GM23338 (cell line): Measurements from ENCODE around the gene GRIN3A. TPM values are rescaled to one million over a fixed set of nuclear protein-coding genes. Genes with fewer than 3 reads are reported as not detected.
A peak's percentile ranks its signal among the peaks of the same experiment; 100 is the strongest.

Experiments used
- ATAC-seq: fragments of 200-7000 bp; cut with Tn5 transposase; 3 replicates; pipeline ENCODE4 v1.9.1; 2020
- DNase-seq: peaks from one replicate; pipeline ENCODE4 v3.0.0-alpha.2; 2015; ENCODE audit warnings: low spot score
- H2AFZ ChIP-seq: fragments of 200-600 bp; sonication (generic); 2 replicates; pipeline ENCODE4 v1.8.0; 2016; ENCODE audit warnings: antibody characterized with exemption, mild to moderate bottlenecking, moderate library complexity
- H3F3A ChIP-seq: fragments of 200-600 bp; sonication (generic); replicated peaks from 2 replicates; pipeline ENCODE4 v1.8.0; 2017; ENCODE audit warnings: antibody characterized with exemption, mixed run types, low read depth
- H3K27ac ChIP-seq: fragments of 200-600 bp; sonication (generic); 2 replicates; pipeline ENCODE4 v1.6.1; 2016; ENCODE audit warnings: low read depth
- H3K27me3 ChIP-seq: fragments of 200-600 bp; sonication (generic); 2 replicates; pipeline ENCODE4 v1.8.0; 2016; ENCODE audit warnings: mild to moderate bottlenecking, mixed run types, moderate library complexity; ENCODE audit not compliant: insufficient read depth
- H3K36me3 ChIP-seq: fragments of 200-600 bp; sonication (generic); 2 replicates; pipeline ENCODE4 v1.8.0; 2016; ENCODE audit warnings: mild to moderate bottlenecking; ENCODE audit not compliant: insufficient read depth
- H3K4me1 ChIP-seq: fragments of 200-600 bp; sonication (generic); 2 replicates; pipeline ENCODE4 v1.8.0; 2016; ENCODE audit warnings: mild to moderate bottlenecking, moderate library complexity; ENCODE audit not compliant: insufficient read depth
- H3K4me2 ChIP-seq: fragments of 200-600 bp; sonication (generic); 2 replicates; pipeline ENCODE4 v1.7.1; 2017; ENCODE audit warnings: mixed run types
- H3K4me3 ChIP-seq: fragments of 200-600 bp; sonication (generic); 2 replicates; pipeline ENCODE4 v1.6.1; 2016; ENCODE audit warnings: mixed run types
- H3K79me2 ChIP-seq: fragments of 200-600 bp; sonication (generic); replicated peaks from 2 replicates; pipeline ENCODE4 v1.8.0; 2017; ENCODE audit warnings: mild to moderate bottlenecking; ENCODE audit not compliant: insufficient read depth
- H3K9me2 ChIP-seq: fragments of 200-600 bp; sonication (generic); 2 replicates; pipeline ENCODE4 v1.8.0; 2017; ENCODE audit not compliant: insufficient read depth
- H4K20me1 ChIP-seq: fragments of 200-600 bp; sonication (generic); replicated peaks from 2 replicates; pipeline ENCODE4 v1.8.0; 2017; ENCODE audit warnings: mild to moderate bottlenecking; ENCODE audit not compliant: insufficient read depth
- H3K27ac Mint-ChIP-seq: 2 replicates; pipeline ENCODE4 v1.8.0; 2020; ENCODE audit warnings: inconsistent platforms, mild to moderate bottlenecking, moderate library complexity, mixed read lengths
- H3K27me3 Mint-ChIP-seq: 3 replicates; pipeline ENCODE4 v1.8.0; 2022; ENCODE audit warnings: low read depth, mild to moderate bottlenecking, moderate library complexity, mixed read lengths, inconsistent platforms; ENCODE audit not compliant: insufficient read depth, poor library complexity
- H3K36me3 Mint-ChIP-seq: 3 replicates; pipeline ENCODE4 v1.8.0; 2021; ENCODE audit warnings: low read depth, mild to moderate bottlenecking, inconsistent platforms, moderate library complexity, mixed read lengths
- H3K4me1 Mint-ChIP-seq: 3 replicates; pipeline ENCODE4 v1.8.0; 2020; ENCODE audit warnings: mild to moderate bottlenecking, inconsistent platforms, mixed read lengths
- H3K4me3 Mint-ChIP-seq: 3 replicates; pipeline ENCODE4 v1.8.0; 2021; ENCODE audit warnings: moderate library complexity, mild to moderate bottlenecking, inconsistent platforms, mixed read lengths
- H3K9me3 Mint-ChIP-seq: 3 replicates; pipeline ENCODE4 v1.8.0; 2020; ENCODE audit warnings: moderate library complexity, mild to moderate bottlenecking, inconsistent platforms, mixed read lengths
- EZH2 ChIP-seq: fragments of 200-600 bp; sonication (generic); IDR thresholded peaks from one replicate; pipeline ENCODE4 v1.8.0; 2017; ENCODE audit warnings: antibody characterized with exemption, mild to moderate bottlenecking, low read depth; ENCODE audit not compliant: unreplicated experiment
- EZH2phosphoT487 ChIP-seq: fragments of 200-600 bp; sonication (generic); IDR thresholded peaks from one replicate; pipeline ENCODE4 v1.8.1; 2018; ENCODE audit warnings: antibody characterized with exemption; ENCODE audit not compliant: unreplicated experiment
- NANOG ChIP-seq: IDR thresholded peaks from 2 replicates; pipeline ENCODE4 v1.6.1; 2016; ENCODE audit warnings: antibody characterized with exemption, borderline replicate concordance
- REST ChIP-seq: IDR thresholded peaks from one replicate; pipeline ENCODE4 v1.6.1; 2018; ENCODE audit warnings: antibody characterized with exemption; ENCODE audit not compliant: unreplicated experiment
- ZNF331 ChIP-seq: fragments of 250-450 bp; sonication (Bioruptor Pico); IDR thresholded peaks from 2 replicates; pipeline ENCODE4 v1.5.0; 2020; ENCODE audit warnings: low read depth, mild to moderate bottlenecking, moderate library complexity
- ZNF462 ChIP-seq: fragments of 250-450 bp; sonication (Bioruptor Pico); IDR thresholded peaks from 2 replicates; pipeline ENCODE4 v1.5.0; 2020; ENCODE audit warnings: mild to moderate bottlenecking, moderate library complexity
- polyA plus RNA-seq: library from polyadenylated mRNA; unstranded; fragments of >200 nt; fragmentation: Nextera tagmentation; extraction: Ambion mirVana; gene quantifications from 2 replicates; pipeline ENCODE4 v1.2.1, GENCODE V29; 2016
- total RNA-seq: library from RNA; depleted of rRNA; stranded (reverse); fragments of >200 nt; shearing (Covaris generic); gene quantifications from 2 replicates; pipeline ENCODE4 v1.2.3, GENCODE V29; 2014

GRIN3A gene
- total and polyA plus RNA-seq, 2 experiments from 2014 or later = 0.03 to 0.05 TPM

- H3K4me1 ChIP-seq = peaks cover 34% of the 10 kb centered on the region
- no peak; the same call in 2 of the 3 replicates for ATAC-seq
- H3K4me3 ChIP-seq = peak overlapping the region; percentile 70
- peaks cover 60% of the 10 kb centered on the region for H3K27me3 ChIP-seq
- no peaks in the 10 kb centered on the region for H4K20me1 ChIP-seq
- no peaks in the 10 kb centered on the region for H3K36me3 ChIP-seq
- peaks cover 3% of the 10 kb centered on the region; the same call in 1 of the 2 replicates for H3K9me2 ChIP-seq
- peaks cover 32% of the 10 kb centered on the region for H3K27me3 Mint-ChIP-seq
- no peaks in the 10 kb centered on the region for H3F3A ChIP-seq
- DNase-seq = peak; percentile 3
- no peak overlapping the region for H3K27ac ChIP-seq
- no peaks in the 10 kb centered on the region for H3K79me2 ChIP-seq
- no peaks in the 10 kb centered on the region for H3K36me3 Mint-ChIP-seq
- peak overlapping the region; percentile 52; the same call in 2 of the 3 replicates for H3K4me3 Mint-ChIP-seq
- H3K27ac Mint-ChIP-seq = no peak overlapping the region
- peak overlapping the region; percentile 95 for H3K4me2 ChIP-seq
- peaks cover 34% of the 10 kb centered on the region for H3K4me1 Mint-ChIP-seq
- H2AFZ ChIP-seq = peak overlapping the region; percentile 99; the same call in 1 of the 2 replicates
- H3K9me3 Mint-ChIP-seq = no peaks in the 10 kb centered on the region; the same call in 2 of the 3 replicates
- TF ChIP-seq ZNF331 (CRISPR knock-in tag) (no peak), EZH2 (peak; percentile 28)
Measured at GRCh38 chr9:101737165-101737704, 1.2 kb downstream of the GRIN3A start.

- H3K27ac Mint-ChIP-seq = no peak overlapping the region
- H3K4me3 Mint-ChIP-seq = peak overlapping the region; percentile 45; the same call in 2 of the 3 replicates
- Histone ChIP-seq H3K4me2 (0 out of 2 replicates have a peak overlapping the region, but pooled peaks have one; percentile 95), H3K9me2 (peaks cover 3% of the 10 kb centered on the region; the same call in 1 of the 2 replicates), H4K20me1 (no peaks in the 10 kb centered on the region), H3F3A (no peaks in the 10 kb centered on the region), H2AFZ (no peak overlapping the region), H3K36me3 (no peaks in the 10 kb centered on the region), H3K4me3 (no peak overlapping the region; the same call in 1 of the 2 replicates), H3K27ac (no peak overlapping the region), H3K4me1 (peaks cover 34% of the 10 kb centered on the region), H3K79me2 (no peaks in the 10 kb centered on the region), H3K27me3 (peaks cover 60% of the 10 kb centered on the region)
- no peaks in the 10 kb centered on the region; the same call in 2 of the 3 replicates for H3K9me3 Mint-ChIP-seq
- peaks cover 34% of the 10 kb centered on the region for H3K4me1 Mint-ChIP-seq
- H3K36me3 Mint-ChIP-seq = no peaks in the 10 kb centered on the region
- no peak for TF ChIP-seq ZNF462 (CRISPR knock-in tag)
- no peak for TF ChIP-seq EZH2phosphoT487
- TF ChIP-seq NANOG = no peak
- peak; percentile 84 for TF ChIP-seq REST
- DNase-seq = peak; percentile 91
- H3K27me3 Mint-ChIP-seq = peaks cover 32% of the 10 kb centered on the region
- peak; percentile 54 for ATAC-seq
Measured at GRCh38 chr9:101736717-101737116, 1.7 kb downstream of the GRIN3A start.
